WTC11 (cell line): ENCODE measurements around the gene CORO1A. TPM values are rescaled to one million over a fixed set of nuclear protein-coding genes. Genes with fewer than 3 reads are reported as not detected.

ENCODE experiments used
- ATAC-seq: fragments of 200-7000 bp; cut with Tn5 transposase; 2 replicates; pipeline ENCODE4 v1.10.0; 2021; ENCODE audit warnings: mild to moderate bottlenecking, moderate library complexity
- CTCF ChIA-PET: fragments of 300-600 bp; sonication (Branson Sonifier 250); formaldehyde crosslinking; loops from one replicate; lab custom pipeline; 2021; ENCODE audit warnings: antibody characterized with exemption; lab: Charles Lee
- POLR2A ChIA-PET: fragments of 350-600 bp; sonication (Branson Sonifier 250); formaldehyde crosslinking; loops from one replicate; lab custom pipeline; 2021; ENCODE audit warnings: antibody characterized with exemption; lab: Charles Lee
- DNase-seq: peaks from one replicate; pipeline ENCODE4 v3.0.0; 2021; ENCODE audit warnings: low spot score
- H3K27ac Mint-ChIP-seq: 2 replicates; pipeline ENCODE4 v1.8.0; 2021; ENCODE audit warnings: mixed read lengths
- H3K27me3 Mint-ChIP-seq: 2 replicates; pipeline ENCODE4 v1.8.0; 2021; ENCODE audit warnings: low read depth, mild to moderate bottlenecking, moderate library complexity, mixed read lengths
- H3K36me3 Mint-ChIP-seq: 2 replicates; pipeline ENCODE4 v1.8.0; 2021; ENCODE audit warnings: mixed read lengths
- H3K4me1 Mint-ChIP-seq: 2 replicates; pipeline ENCODE4 v1.8.0; 2022; ENCODE audit warnings: mixed read lengths
- H3K4me3 Mint-ChIP-seq: 2 replicates; pipeline ENCODE4 v1.8.0; 2021; ENCODE audit warnings: mild to moderate bottlenecking, moderate library complexity, mixed read lengths
- H3K9me3 Mint-ChIP-seq: 2 replicates; pipeline ENCODE4 v1.8.0; 2021; ENCODE audit warnings: mixed read lengths
- GABPB1 ChIP-seq: sonication (generic); formaldehyde crosslinking; IDR thresholded peaks from 2 replicates; pipeline ENCODE4 v1.8.1; 2023; ENCODE audit warnings: mild to moderate bottlenecking, missing genetic modification reagents
- RELA ChIP-seq: sonication (generic); formaldehyde crosslinking; IDR thresholded peaks from 2 replicates; pipeline ENCODE4 v1.8.1; 2022; ENCODE audit warnings: missing genetic modification reagents, mild to moderate bottlenecking, borderline replicate concordance
- SMAD3 ChIP-seq: sonication (generic); formaldehyde crosslinking; IDR thresholded peaks from 2 replicates; pipeline ENCODE4 v1.8.0; 2022; ENCODE audit warnings: missing genetic modification reagents, mild to moderate bottlenecking, borderline replicate concordance
- SP1 ChIP-seq: sonication (generic); formaldehyde crosslinking; conservative IDR thresholded peaks from 2 replicates; pipeline ENCODE4 v1.8.1; 2022; ENCODE audit warnings: missing genetic modification reagents
- ZBTB21 ChIP-seq: sonication (generic); formaldehyde crosslinking; IDR thresholded peaks from 2 replicates; pipeline ENCODE4 v1.8.1; 2023; ENCODE audit warnings: mild to moderate bottlenecking, missing genetic modification reagents, borderline replicate concordance
- ZNF138 ChIP-seq: sonication (generic); formaldehyde crosslinking; conservative IDR thresholded peaks from 2 replicates; pipeline ENCODE4 v1.8.1; 2022; ENCODE audit warnings: mild to moderate bottlenecking, moderate library complexity, missing genetic modification reagents
- total RNA-seq: library from RNA; stranded (reverse); gene quantifications from 3 replicates; pipeline ENCODE4 v1.2.3, GENCODE V29; 2021
- TF ChIP-seq, protein P1 (sequence below): sonication (generic); formaldehyde crosslinking; IDR thresholded peaks from 2 replicates; pipeline ENCODE4 v1.8.1; 2023; ENCODE audit warnings: mild to moderate bottlenecking, missing genetic modification reagents
- TF ChIP-seq, protein P2 (sequence below): sonication (generic); formaldehyde crosslinking; conservative IDR thresholded peaks from 2 replicates; pipeline ENCODE4 v1.8.1; 2023; ENCODE audit warnings: mild to moderate bottlenecking, low read depth, missing genetic modification reagents, moderate library complexity
- TF ChIP-seq, protein P3 (sequence below): sonication (generic); formaldehyde crosslinking; IDR thresholded peaks from 2 replicates; pipeline ENCODE4 v1.8.0; 2022; ENCODE audit warnings: mild to moderate bottlenecking, missing genetic modification reagents
- TF ChIP-seq, protein P4 (sequence below): sonication (generic); formaldehyde crosslinking; IDR thresholded peaks from 2 replicates; pipeline ENCODE4 v1.8.1; 2022; ENCODE audit warnings: missing genetic modification reagents, borderline replicate concordance
- TF ChIP-seq, protein P5 (sequence below): sonication (generic); formaldehyde crosslinking; IDR thresholded peaks from 2 replicates; pipeline ENCODE4 v1.8.1; 2022; ENCODE audit warnings: low read depth, mild to moderate bottlenecking, moderate library complexity, missing genetic modification reagents, borderline replicate concordance
- TF ChIP-seq, protein P6 (sequence below): fragments of 200-600 bp; IDR thresholded peaks from 2 replicates; pipeline ENCODE4 v1.8.0; 2022; ENCODE audit warnings: antibody characterized with exemption
- TF ChIP-seq, protein P7 (sequence below): sonication (generic); formaldehyde crosslinking; IDR thresholded peaks from 2 replicates; pipeline ENCODE4 v1.8.1; 2023; ENCODE audit warnings: mild to moderate bottlenecking, missing genetic modification reagents
- TF ChIP-seq, protein P8 (sequence below): fragments of 250-450 bp; sonication (Bioruptor Pico); conservative IDR thresholded peaks from 2 replicates; pipeline ENCODE4 v1.9.0; 2021; ENCODE audit warnings: mild to moderate bottlenecking

CORO1A gene
- total RNA-seq, 1 experiment from 2014 or later: 10.0 TPM

DNA sequence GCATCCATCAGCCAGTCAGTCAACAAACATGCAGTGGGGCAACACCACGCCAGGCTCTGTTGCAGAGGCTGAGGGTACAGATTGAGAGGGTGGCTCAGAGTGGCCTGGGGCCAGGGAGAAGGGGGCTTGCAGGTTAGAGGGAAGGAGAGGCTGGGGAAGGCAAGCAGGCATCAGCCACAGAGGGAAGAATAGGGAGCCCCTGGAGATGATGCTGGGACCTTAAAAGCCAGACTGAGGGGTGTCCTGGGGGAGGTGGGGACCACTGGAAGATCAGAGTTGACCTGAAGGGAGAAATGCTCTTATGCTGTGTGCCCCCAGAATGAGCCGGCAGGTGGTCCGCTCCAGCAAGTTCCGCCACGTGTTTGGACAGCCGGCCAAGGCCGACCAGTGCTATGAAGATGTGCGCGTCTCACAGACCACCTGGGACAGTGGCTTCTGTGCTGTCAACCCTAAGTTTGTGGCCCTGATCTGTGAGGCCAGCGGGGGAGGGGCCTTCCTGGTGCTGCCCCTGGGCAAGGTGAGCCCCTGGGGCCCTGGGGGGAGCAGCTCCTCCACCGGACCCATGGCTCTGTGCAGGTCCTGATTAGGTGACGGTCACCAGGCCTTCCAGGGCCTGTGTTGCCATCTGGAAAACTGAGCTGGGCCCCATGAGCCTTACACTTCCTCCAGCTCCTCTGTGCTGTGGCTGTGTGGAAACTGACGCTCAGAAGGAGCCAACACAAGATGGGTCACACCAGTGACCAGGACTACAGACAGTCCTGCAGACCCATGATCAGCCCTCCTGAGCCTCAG, 1.7 kb downstream of the CORO1A start (continued):
- TF ChIP-seq, protein P1, sequence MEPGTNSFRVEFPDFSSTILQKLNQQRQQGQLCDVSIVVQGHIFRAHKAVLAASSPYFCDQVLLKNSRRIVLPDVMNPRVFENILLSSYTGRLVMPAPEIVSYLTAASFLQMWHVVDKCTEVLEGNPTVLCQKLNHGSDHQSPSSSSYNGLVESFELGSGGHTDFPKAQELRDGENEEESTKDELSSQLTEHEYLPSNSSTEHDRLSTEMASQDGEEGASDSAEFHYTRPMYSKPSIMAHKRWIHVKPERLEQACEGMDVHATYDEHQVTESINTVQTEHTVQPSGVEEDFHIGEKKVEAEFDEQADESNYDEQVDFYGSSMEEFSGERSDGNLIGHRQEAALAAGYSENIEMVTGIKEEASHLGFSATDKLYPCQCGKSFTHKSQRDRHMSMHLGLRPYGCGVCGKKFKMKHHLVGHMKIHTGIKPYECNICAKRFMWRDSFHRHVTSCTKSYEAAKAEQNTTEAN (CRISPR knock-in tag): no peak
- TF ChIP-seq ZNF138 (CRISPR knock-in tag): no peak
- TF ChIP-seq, all 79 proteins: peak for 0

DNA sequence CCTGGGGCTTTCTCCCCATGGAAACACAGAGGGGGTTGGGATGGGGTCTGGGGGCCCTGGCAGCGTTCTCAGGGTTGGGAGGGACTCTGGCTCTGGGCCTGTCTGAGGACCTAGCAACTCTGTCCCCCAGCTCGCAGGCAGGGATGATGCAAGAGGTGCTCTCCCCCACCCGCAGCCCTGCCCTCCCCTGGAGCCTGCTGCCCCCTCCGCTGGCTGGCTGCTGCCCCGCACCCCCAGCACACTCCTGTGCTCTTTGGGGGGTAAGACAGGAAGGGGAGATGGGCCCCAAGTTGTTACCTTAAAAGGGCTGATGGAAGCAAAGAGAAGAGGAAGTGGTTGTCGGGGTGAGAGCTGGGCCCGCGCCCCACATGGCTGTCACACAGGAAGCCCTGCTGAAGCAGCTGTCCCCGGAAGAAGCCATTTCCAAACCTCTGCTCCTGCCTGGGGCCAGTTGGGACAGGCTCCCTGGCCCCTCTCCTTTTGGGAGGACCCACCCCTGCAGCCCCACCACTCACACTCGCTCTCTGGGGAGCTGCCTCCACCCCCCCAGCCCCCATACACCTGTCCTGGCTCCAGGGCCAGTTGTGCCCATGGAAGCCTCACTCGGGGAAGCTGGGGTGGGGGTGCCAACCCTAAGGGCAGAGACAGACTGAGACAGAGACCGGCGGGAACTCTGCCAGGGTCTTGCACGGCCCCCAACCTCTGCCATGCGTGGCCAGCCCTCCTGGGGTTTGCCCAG, 2.5 kb downstream of the CORO1A start:
- no peak overlapping the region for H3K4me3 Mint-ChIP-seq
- no peak for ATAC-seq
- POLR2A ChIA-PET: interaction anchor here (1.0 kb wide), 1 partner anchor 94 kb away, joined by 3 read pairs; no protein-coding TSS in a partner anchor
- H3K9me3 Mint-ChIP-seq: no peaks in the 10 kb centered on the region
- no peak for DNase-seq
- TF ChIP-seq, protein P2, sequence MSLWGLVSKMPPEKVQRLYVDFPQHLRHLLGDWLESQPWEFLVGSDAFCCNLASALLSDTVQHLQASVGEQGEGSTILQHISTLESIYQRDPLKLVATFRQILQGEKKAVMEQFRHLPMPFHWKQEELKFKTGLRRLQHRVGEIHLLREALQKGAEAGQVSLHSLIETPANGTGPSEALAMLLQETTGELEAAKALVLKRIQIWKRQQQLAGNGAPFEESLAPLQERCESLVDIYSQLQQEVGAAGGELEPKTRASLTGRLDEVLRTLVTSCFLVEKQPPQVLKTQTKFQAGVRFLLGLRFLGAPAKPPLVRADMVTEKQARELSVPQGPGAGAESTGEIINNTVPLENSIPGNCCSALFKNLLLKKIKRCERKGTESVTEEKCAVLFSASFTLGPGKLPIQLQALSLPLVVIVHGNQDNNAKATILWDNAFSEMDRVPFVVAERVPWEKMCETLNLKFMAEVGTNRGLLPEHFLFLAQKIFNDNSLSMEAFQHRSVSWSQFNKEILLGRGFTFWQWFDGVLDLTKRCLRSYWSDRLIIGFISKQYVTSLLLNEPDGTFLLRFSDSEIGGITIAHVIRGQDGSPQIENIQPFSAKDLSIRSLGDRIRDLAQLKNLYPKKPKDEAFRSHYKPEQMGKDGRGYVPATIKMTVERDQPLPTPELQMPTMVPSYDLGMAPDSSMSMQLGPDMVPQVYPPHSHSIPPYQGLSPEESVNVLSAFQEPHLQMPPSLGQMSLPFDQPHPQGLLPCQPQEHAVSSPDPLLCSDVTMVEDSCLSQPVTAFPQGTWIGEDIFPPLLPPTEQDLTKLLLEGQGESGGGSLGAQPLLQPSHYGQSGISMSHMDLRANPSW: no peak
- 0 out of 2 replicates have a peak, but pooled peaks have one; percentile 22 for TF ChIP-seq GABPB1 (CRISPR knock-in tag)
- no peak for TF ChIP-seq SP1 (CRISPR knock-in tag)
- H3K36me3 Mint-ChIP-seq: no peaks in the 10 kb centered on the region
- H3K27me3 Mint-ChIP-seq: peaks cover 33% of the 10 kb centered on the region
- H3K27ac Mint-ChIP-seq: no peak overlapping the region
- CTCF ChIA-PET: interaction anchor here (1.2 to 4.8 kb wide), 4 partner anchors 73 to 429 kb away, joined by 4 to 21 read pairs (median 12); partner anchors contain the start of genes GDPD3 and TBX6
- peaks cover 7% of the 10 kb centered on the region for H3K4me1 Mint-ChIP-seq

DNA sequence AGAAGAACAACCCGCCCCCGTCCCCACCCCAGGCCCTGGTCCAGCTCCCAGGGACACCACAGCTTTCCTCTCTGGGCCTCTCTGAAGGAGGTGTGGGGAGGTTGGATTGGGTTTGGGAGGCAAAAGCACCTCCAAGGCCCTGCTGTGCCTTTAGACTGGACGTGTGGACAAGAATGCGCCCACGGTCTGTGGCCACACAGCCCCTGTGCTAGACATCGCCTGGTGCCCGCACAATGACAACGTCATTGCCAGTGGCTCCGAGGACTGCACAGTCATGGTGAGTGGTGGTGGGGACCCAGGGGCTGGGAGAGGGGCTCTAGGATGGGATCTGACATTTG, 3.0 kb downstream of the CORO1A start:
- POLR2A ChIA-PET: interaction anchor here (1.0 kb wide), 1 partner anchor 94 kb away, joined by 3 read pairs; no protein-coding TSS in a partner anchor
- CTCF ChIA-PET: interaction anchor here (1.2 to 4.8 kb wide), 7 partner anchors 74 to 429 kb away, joined by 4 to 21 read pairs (median 10); partner anchors contain the start of genes GDPD3, TBX6 and ZNF771
- DNase-seq: no peak
- Mint-ChIP-seq H3K27me3 (peaks cover 28% of the 10 kb centered on the region), H3K4me1 (peaks cover 7% of the 10 kb centered on the region), H3K4me3 (no peak overlapping the region), H3K9me3 (no peaks in the 10 kb centered on the region), H3K36me3 (no peaks in the 10 kb centered on the region), H3K27ac (no peak overlapping the region)
- no peak for ATAC-seq
- TF ChIP-seq, protein P3, sequence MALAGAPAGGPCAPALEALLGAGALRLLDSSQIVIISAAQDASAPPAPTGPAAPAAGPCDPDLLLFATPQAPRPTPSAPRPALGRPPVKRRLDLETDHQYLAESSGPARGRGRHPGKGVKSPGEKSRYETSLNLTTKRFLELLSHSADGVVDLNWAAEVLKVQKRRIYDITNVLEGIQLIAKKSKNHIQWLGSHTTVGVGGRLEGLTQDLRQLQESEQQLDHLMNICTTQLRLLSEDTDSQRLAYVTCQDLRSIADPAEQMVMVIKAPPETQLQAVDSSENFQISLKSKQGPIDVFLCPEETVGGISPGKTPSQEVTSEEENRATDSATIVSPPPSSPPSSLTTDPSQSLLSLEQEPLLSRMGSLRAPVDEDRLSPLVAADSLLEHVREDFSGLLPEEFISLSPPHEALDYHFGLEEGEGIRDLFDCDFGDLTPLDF (CRISPR knock-in tag): no peak
- TF ChIP-seq SMAD3 (CRISPR knock-in tag) (no peak), ZBTB21 (CRISPR knock-in tag) (no peak), SP1 (CRISPR knock-in tag) (no peak), RELA (no peak)
- TF ChIP-seq, protein P4, sequence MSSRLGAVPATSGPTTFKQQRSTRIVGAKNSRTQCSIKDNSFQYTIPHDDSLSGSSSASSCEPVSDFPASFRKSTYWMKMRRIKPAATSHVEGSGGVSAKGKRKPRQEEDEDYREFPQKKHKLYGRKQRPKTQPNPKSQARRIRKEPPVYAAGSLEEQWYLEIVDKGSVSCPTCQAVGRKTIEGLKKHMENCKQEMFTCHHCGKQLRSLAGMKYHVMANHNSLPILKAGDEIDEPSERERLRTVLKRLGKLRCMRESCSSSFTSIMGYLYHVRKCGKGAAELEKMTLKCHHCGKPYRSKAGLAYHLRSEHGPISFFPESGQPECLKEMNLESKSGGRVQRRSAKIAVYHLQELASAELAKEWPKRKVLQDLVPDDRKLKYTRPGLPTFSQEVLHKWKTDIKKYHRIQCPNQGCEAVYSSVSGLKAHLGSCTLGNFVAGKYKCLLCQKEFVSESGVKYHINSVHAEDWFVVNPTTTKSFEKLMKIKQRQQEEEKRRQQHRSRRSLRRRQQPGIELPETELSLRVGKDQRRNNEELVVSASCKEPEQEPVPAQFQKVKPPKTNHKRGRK (CRISPR knock-in tag): no peak
- TF ChIP-seq, protein P5, sequence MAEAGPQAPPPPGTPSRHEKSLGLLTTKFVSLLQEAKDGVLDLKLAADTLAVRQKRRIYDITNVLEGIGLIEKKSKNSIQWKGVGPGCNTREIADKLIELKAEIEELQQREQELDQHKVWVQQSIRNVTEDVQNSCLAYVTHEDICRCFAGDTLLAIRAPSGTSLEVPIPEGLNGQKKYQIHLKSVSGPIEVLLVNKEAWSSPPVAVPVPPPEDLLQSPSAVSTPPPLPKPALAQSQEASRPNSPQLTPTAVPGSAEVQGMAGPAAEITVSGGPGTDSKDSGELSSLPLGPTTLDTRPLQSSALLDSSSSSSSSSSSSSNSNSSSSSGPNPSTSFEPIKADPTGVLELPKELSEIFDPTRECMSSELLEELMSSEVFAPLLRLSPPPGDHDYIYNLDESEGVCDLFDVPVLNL (CRISPR knock-in tag): no peak
- TF ChIP-seq, protein P6, sequence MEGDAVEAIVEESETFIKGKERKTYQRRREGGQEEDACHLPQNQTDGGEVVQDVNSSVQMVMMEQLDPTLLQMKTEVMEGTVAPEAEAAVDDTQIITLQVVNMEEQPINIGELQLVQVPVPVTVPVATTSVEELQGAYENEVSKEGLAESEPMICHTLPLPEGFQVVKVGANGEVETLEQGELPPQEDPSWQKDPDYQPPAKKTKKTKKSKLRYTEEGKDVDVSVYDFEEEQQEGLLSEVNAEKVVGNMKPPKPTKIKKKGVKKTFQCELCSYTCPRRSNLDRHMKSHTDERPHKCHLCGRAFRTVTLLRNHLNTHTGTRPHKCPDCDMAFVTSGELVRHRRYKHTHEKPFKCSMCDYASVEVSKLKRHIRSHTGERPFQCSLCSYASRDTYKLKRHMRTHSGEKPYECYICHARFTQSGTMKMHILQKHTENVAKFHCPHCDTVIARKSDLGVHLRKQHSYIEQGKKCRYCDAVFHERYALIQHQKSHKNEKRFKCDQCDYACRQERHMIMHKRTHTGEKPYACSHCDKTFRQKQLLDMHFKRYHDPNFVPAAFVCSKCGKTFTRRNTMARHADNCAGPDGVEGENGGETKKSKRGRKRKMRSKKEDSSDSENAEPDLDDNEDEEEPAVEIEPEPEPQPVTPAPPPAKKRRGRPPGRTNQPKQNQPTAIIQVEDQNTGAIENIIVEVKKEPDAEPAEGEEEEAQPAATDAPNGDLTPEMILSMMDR: no peak
- TF ChIP-seq, protein P7, sequence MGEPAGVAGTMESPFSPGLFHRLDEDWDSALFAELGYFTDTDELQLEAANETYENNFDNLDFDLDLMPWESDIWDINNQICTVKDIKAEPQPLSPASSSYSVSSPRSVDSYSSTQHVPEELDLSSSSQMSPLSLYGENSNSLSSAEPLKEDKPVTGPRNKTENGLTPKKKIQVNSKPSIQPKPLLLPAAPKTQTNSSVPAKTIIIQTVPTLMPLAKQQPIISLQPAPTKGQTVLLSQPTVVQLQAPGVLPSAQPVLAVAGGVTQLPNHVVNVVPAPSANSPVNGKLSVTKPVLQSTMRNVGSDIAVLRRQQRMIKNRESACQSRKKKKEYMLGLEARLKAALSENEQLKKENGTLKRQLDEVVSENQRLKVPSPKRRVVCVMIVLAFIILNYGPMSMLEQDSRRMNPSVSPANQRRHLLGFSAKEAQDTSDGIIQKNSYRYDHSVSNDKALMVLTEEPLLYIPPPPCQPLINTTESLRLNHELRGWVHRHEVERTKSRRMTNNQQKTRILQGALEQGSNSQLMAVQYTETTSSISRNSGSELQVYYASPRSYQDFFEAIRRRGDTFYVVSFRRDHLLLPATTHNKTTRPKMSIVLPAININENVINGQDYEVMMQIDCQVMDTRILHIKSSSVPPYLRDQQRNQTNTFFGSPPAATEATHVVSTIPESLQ (CRISPR knock-in tag): no peak
- TF ChIP-seq, protein P8, sequence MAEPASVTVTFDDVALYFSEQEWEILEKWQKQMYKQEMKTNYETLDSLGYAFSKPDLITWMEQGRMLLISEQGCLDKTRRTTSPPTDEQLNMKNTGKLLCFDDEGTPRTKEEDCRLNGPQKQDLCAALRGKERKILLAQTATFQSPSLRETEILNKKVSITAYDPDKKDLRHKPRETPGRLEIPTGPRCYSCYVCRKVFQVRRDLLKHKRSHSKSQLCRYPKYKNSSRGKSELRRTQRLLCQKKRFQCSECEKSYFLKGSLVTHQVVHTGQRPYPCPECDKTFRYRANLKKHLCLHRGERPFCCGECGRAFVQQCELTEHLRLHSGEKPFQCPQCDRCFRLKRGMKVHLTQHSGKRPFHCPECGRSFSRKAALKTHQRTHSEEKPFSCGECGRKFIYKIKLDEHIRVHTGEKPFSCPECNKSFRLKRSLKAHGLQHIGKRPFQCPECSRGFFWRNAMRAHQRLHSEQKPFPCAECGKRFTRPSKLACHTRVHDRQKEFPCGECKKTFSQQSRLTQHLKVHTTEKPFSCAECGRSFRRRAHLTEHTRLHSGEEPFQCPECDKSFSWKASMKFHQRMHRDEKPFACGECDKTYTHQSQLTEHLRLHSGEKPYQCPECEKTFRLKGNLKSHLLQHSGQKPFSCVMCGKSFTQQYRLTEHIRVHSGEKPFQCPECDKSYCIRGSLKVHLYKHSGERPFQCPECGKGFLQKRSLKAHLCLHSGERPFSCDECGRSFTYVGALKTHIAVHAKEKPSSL (CRISPR knock-in tag): no peak
